WTC11 (cell line): ENCODE data around the gene OPRM1. TPM values are rescaled to one million over a fixed set of nuclear protein-coding genes. Genes with fewer than 3 reads are reported as not detected.

ENCODE experiments used
- ATAC-seq: fragments of 200-7000 bp; cut with Tn5 transposase; 2 replicates; pipeline ENCODE4 v1.10.0; 2021; ENCODE audit warnings: mild to moderate bottlenecking, moderate library complexity
- CTCF ChIA-PET: fragments of 300-600 bp; sonication (Branson Sonifier 250); formaldehyde crosslinking; loops from one replicate; lab custom pipeline; 2021; ENCODE audit warnings: antibody characterized with exemption; lab: Charles Lee
- POLR2A ChIA-PET: fragments of 350-600 bp; sonication (Branson Sonifier 250); formaldehyde crosslinking; loops from one replicate; lab custom pipeline; 2021; ENCODE audit warnings: antibody characterized with exemption; lab: Charles Lee
- DNase-seq: peaks from one replicate; pipeline ENCODE4 v3.0.0; 2021; ENCODE audit warnings: low spot score
- H3K27ac Mint-ChIP-seq: 2 replicates; pipeline ENCODE4 v1.8.0; 2021; ENCODE audit warnings: mixed read lengths
- H3K27me3 Mint-ChIP-seq: 2 replicates; pipeline ENCODE4 v1.8.0; 2021; ENCODE audit warnings: low read depth, mild to moderate bottlenecking, moderate library complexity, mixed read lengths
- H3K36me3 Mint-ChIP-seq: 2 replicates; pipeline ENCODE4 v1.8.0; 2021; ENCODE audit warnings: mixed read lengths
- H3K4me1 Mint-ChIP-seq: 2 replicates; pipeline ENCODE4 v1.8.0; 2022; ENCODE audit warnings: mixed read lengths
- H3K4me3 Mint-ChIP-seq: 2 replicates; pipeline ENCODE4 v1.8.0; 2021; ENCODE audit warnings: mild to moderate bottlenecking, moderate library complexity, mixed read lengths
- H3K9me3 Mint-ChIP-seq: 2 replicates; pipeline ENCODE4 v1.8.0; 2021; ENCODE audit warnings: mixed read lengths
- CBFB ChIP-seq: sonication (generic); formaldehyde crosslinking; IDR thresholded peaks from 2 replicates; pipeline ENCODE4 v1.8.1; 2022; ENCODE audit warnings: mild to moderate bottlenecking, low read depth, missing genetic modification reagents
- EMX1 ChIP-seq: fragments of 250-450 bp; sonication (Bioruptor Pico); IDR thresholded peaks from 2 replicates; pipeline ENCODE4 v1.8.0; 2021; ENCODE audit warnings: mild to moderate bottlenecking
- ESRRA ChIP-seq: sonication (generic); formaldehyde crosslinking; IDR thresholded peaks from 2 replicates; pipeline ENCODE4 v1.8.1; 2022; ENCODE audit warnings: mild to moderate bottlenecking, missing genetic modification reagents, borderline replicate concordance
- ETV6 ChIP-seq: sonication (generic); formaldehyde crosslinking; IDR thresholded peaks from 2 replicates; pipeline ENCODE4 v1.8.1; 2022; ENCODE audit warnings: mild to moderate bottlenecking, missing genetic modification reagents
- GRHL2 ChIP-seq: fragments of 250-450 bp; sonication (Bioruptor Pico); IDR thresholded peaks from 2 replicates; pipeline ENCODE4 v1.8.0; 2022; ENCODE audit warnings: mild to moderate bottlenecking, moderate library complexity; ENCODE audit not compliant: insufficient replicate concordance, severe bottlenecking
- IRF2 ChIP-seq: sonication (generic); formaldehyde crosslinking; IDR thresholded peaks from 2 replicates; pipeline ENCODE4 v1.8.0; 2022; ENCODE audit warnings: low read depth, missing genetic modification reagents, borderline replicate concordance
- JAZF1 ChIP-seq: fragments of 250-450 bp; sonication (Bioruptor Pico); IDR thresholded peaks from 2 replicates; pipeline ENCODE4 v1.9.0; 2021; ENCODE audit warnings: moderate library complexity, mild to moderate bottlenecking, inconsistent platforms
- NR2C2 ChIP-seq: sonication (generic); formaldehyde crosslinking; IDR thresholded peaks from 2 replicates; pipeline ENCODE4 v1.8.0; 2022; ENCODE audit warnings: mild to moderate bottlenecking, missing genetic modification reagents
- NR3C1 ChIP-seq: sonication (generic); formaldehyde crosslinking; conservative IDR thresholded peaks from 2 replicates; pipeline ENCODE4 v1.8.1; 2023; ENCODE audit warnings: low read depth, mild to moderate bottlenecking, missing genetic modification reagents
- RELA ChIP-seq: sonication (generic); formaldehyde crosslinking; IDR thresholded peaks from 2 replicates; pipeline ENCODE4 v1.8.1; 2022; ENCODE audit warnings: missing genetic modification reagents, mild to moderate bottlenecking, borderline replicate concordance
- RORB ChIP-seq: fragments of 250-450 bp; sonication (Bioruptor Pico); IDR thresholded peaks from 2 replicates; pipeline ENCODE4 v1.9.0; 2021; ENCODE audit warnings: mild to moderate bottlenecking
- SP1 ChIP-seq: sonication (generic); formaldehyde crosslinking; conservative IDR thresholded peaks from 2 replicates; pipeline ENCODE4 v1.8.1; 2022; ENCODE audit warnings: missing genetic modification reagents
- TP53 ChIP-seq: sonication (generic); formaldehyde crosslinking; IDR thresholded peaks from 2 replicates; pipeline ENCODE4 v1.8.1; 2023; ENCODE audit warnings: mild to moderate bottlenecking, missing genetic modification reagents
- ZNF219 ChIP-seq: sonication (generic); formaldehyde crosslinking; IDR thresholded peaks from 2 replicates; pipeline ENCODE4 v1.8.0; 2023; ENCODE audit warnings: missing genetic modification reagents, mild to moderate bottlenecking, borderline replicate concordance
- ZNF263 ChIP-seq: sonication (generic); formaldehyde crosslinking; IDR thresholded peaks from 2 replicates; pipeline ENCODE4 v1.8.1; 2022; ENCODE audit warnings: low read depth, mild to moderate bottlenecking, moderate library complexity, missing genetic modification reagents
- total RNA-seq: library from RNA; stranded (reverse); gene quantifications from 3 replicates; pipeline ENCODE4 v1.2.3, GENCODE V29; 2021
- TF ChIP-seq, protein P1 (sequence below): sonication (generic); formaldehyde crosslinking; IDR thresholded peaks from 2 replicates; pipeline ENCODE4 v1.8.0; 2023; ENCODE audit warnings: missing genetic modification reagents, mild to moderate bottlenecking, borderline replicate concordance
- TF ChIP-seq, protein P2 (sequence below): fragments of 250-450 bp; sonication (Bioruptor Pico); IDR thresholded peaks from 2 replicates; pipeline ENCODE4 v1.8.0; 2021; ENCODE audit warnings: mild to moderate bottlenecking
- TF ChIP-seq, protein P3 (sequence below): sonication (generic); formaldehyde crosslinking; IDR thresholded peaks from 2 replicates; pipeline ENCODE4 v1.8.1; 2022; ENCODE audit warnings: missing genetic modification reagents, borderline replicate concordance
- TF ChIP-seq, protein P4 (sequence below): fragments of 250-450 bp; sonication (Bioruptor Pico); IDR thresholded peaks from 2 replicates; pipeline ENCODE4 v2.1.2; 2022; ENCODE audit warnings: mild to moderate bottlenecking, moderate library complexity
- TF ChIP-seq, protein P5 (sequence below): fragments of 250-450 bp; sonication (Bioruptor Pico); IDR thresholded peaks from 2 replicates; pipeline ENCODE4 v1.9.0; 2021; ENCODE audit warnings: mild to moderate bottlenecking
- TF ChIP-seq, protein P6 (sequence below): sonication (generic); formaldehyde crosslinking; IDR thresholded peaks from 2 replicates; pipeline ENCODE4 v1.8.1; 2022; ENCODE audit warnings: mild to moderate bottlenecking, missing genetic modification reagents, moderate library complexity, borderline replicate concordance

Gene OPRM1
- total RNA-seq, 1 experiment from 2014 or later: not detected

DNA sequence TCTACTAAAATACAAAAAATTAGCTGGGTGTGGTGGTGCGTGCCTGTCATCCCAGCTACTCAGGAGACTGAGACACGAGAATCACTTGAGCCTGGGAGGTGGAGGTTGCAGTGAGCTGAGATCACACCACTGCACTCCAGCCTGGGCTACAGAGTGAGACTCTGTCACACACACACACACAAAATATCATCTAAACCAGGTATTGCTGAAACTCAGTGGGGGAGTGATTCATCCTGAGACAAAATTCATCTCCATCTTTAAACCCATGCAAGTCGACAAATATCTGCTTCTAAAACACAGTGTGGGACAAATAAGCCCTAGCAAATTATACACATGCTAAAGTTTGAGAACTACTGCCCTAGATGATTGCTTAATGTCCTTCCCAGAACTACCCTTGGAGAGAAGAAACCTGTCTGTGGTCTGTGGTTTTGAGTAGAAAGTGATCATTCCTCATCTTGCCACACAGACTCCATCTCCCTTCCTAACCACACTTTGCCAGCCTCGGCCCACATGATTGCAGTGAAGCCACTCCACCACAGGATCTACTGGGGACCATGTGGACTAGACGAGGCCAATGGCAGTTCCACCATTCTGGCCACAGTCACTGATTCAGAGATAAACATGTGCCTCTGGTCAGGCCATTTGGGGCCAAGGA is 130.3 kb downstream of the OPRM1 start (continued):
- TF ChIP-seq, protein P1, sequence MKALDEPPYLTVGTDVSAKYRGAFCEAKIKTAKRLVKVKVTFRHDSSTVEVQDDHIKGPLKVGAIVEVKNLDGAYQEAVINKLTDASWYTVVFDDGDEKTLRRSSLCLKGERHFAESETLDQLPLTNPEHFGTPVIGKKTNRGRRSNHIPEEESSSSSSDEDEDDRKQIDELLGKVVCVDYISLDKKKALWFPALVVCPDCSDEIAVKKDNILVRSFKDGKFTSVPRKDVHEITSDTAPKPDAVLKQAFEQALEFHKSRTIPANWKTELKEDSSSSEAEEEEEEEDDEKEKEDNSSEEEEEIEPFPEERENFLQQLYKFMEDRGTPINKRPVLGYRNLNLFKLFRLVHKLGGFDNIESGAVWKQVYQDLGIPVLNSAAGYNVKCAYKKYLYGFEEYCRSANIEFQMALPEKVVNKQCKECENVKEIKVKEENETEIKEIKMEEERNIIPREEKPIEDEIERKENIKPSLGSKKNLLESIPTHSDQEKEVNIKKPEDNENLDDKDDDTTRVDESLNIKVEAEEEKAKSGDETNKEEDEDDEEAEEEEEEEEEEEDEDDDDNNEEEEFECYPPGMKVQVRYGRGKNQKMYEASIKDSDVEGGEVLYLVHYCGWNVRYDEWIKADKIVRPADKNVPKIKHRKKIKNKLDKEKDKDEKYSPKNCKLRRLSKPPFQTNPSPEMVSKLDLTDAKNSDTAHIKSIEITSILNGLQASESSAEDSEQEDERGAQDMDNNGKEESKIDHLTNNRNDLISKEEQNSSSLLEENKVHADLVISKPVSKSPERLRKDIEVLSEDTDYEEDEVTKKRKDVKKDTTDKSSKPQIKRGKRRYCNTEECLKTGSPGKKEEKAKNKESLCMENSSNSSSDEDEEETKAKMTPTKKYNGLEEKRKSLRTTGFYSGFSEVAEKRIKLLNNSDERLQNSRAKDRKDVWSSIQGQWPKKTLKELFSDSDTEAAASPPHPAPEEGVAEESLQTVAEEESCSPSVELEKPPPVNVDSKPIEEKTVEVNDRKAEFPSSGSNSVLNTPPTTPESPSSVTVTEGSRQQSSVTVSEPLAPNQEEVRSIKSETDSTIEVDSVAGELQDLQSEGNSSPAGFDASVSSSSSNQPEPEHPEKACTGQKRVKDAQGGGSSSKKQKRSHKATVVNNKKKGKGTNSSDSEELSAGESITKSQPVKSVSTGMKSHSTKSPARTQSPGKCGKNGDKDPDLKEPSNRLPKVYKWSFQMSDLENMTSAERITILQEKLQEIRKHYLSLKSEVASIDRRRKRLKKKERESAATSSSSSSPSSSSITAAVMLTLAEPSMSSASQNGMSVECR (CRISPR knock-in tag): no peak
- TF ChIP-seq RORB (CRISPR knock-in tag) (no peak), IRF2 (CRISPR knock-in tag) (no peak), CBFB (CRISPR knock-in tag) (no peak), ESRRA (CRISPR knock-in tag) (no peak)
- TF ChIP-seq, protein P2, sequence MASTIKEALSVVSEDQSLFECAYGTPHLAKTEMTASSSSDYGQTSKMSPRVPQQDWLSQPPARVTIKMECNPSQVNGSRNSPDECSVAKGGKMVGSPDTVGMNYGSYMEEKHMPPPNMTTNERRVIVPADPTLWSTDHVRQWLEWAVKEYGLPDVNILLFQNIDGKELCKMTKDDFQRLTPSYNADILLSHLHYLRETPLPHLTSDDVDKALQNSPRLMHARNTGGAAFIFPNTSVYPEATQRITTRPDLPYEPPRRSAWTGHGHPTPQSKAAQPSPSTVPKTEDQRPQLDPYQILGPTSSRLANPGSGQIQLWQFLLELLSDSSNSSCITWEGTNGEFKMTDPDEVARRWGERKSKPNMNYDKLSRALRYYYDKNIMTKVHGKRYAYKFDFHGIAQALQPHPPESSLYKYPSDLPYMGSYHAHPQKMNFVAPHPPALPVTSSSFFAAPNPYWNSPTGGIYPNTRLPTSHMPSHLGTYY (CRISPR knock-in tag): no peak
- TF ChIP-seq, protein P3, sequence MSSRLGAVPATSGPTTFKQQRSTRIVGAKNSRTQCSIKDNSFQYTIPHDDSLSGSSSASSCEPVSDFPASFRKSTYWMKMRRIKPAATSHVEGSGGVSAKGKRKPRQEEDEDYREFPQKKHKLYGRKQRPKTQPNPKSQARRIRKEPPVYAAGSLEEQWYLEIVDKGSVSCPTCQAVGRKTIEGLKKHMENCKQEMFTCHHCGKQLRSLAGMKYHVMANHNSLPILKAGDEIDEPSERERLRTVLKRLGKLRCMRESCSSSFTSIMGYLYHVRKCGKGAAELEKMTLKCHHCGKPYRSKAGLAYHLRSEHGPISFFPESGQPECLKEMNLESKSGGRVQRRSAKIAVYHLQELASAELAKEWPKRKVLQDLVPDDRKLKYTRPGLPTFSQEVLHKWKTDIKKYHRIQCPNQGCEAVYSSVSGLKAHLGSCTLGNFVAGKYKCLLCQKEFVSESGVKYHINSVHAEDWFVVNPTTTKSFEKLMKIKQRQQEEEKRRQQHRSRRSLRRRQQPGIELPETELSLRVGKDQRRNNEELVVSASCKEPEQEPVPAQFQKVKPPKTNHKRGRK (CRISPR knock-in tag): no peak

DNA sequence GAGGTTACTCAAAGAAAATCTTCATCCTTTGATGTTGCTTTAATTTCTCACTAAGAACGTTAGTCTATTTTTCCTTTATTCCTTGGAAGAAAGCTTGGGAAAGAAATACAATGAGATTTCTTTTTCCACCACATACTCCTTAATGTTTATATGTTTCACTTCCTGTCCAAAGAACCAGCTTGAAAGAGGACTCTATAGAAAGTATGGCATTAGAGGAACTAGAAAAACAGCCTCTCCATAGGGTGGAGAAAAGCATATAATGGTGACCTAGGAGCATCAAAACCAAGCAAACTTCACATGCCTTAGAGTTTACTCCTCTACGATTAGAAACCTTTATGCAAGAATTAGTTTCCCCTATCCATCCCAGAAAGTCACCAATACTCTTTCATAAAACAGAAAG is 131.1 kb downstream of the OPRM1 start:
- POLR2A ChIA-PET: no interaction called here
- Mint-ChIP-seq H3K4me3 (no peak overlapping the region), H3K36me3 (peaks cover 26% of the 10 kb centered on the region), H3K27me3 (no peaks in the 10 kb centered on the region; the same call in 1 of the 2 replicates), H3K27ac (no peak overlapping the region), H3K9me3 (peaks cover 60% of the 10 kb centered on the region), H3K4me1 (peaks cover 4% of the 10 kb centered on the region)
- ATAC-seq (no peak), DNase-seq (no peak)
- CTCF ChIA-PET: interaction anchor here (1.1 kb wide), 1 partner anchor 10 kb away, joined by 3 read pairs; no protein-coding TSS in a partner anchor
- TF ChIP-seq, protein P4, sequence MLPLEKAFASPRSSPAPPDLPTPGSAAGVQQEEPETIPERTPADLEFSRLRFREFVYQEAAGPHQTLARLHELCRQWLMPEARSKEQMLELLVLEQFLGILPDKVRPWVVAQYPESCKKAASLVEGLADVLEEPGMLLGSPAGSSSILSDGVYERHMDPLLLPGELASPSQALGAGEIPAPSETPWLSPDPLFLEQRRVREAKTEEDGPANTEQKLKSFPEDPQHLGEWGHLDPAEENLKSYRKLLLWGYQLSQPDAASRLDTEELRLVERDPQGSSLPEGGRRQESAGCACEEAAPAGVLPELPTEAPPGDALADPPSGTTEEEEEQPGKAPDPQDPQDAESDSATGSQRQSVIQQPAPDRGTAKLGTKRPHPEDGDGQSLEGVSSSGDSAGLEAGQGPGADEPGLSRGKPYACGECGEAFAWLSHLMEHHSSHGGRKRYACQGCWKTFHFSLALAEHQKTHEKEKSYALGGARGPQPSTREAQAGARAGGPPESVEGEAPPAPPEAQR (CRISPR knock-in tag): no peak
- TF ChIP-seq TP53: no peak
- no peak for TF ChIP-seq GRHL2 (CRISPR knock-in tag)
- no peak for TF ChIP-seq ETV6 (CRISPR knock-in tag)
- no peak for TF ChIP-seq JAZF1 (CRISPR knock-in tag)
- TF ChIP-seq, protein P5, sequence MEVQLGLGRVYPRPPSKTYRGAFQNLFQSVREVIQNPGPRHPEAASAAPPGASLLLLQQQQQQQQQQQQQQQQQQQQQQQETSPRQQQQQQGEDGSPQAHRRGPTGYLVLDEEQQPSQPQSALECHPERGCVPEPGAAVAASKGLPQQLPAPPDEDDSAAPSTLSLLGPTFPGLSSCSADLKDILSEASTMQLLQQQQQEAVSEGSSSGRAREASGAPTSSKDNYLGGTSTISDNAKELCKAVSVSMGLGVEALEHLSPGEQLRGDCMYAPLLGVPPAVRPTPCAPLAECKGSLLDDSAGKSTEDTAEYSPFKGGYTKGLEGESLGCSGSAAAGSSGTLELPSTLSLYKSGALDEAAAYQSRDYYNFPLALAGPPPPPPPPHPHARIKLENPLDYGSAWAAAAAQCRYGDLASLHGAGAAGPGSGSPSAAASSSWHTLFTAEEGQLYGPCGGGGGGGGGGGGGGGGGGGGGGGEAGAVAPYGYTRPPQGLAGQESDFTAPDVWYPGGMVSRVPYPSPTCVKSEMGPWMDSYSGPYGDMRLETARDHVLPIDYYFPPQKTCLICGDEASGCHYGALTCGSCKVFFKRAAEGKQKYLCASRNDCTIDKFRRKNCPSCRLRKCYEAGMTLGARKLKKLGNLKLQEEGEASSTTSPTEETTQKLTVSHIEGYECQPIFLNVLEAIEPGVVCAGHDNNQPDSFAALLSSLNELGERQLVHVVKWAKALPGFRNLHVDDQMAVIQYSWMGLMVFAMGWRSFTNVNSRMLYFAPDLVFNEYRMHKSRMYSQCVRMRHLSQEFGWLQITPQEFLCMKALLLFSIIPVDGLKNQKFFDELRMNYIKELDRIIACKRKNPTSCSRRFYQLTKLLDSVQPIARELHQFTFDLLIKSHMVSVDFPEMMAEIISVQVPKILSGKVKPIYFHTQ (CRISPR knock-in tag): no peak
- TF ChIP-seq EMX1 (CRISPR knock-in tag): no peak
- no peak for TF ChIP-seq NR3C1 (CRISPR knock-in tag)
- TF ChIP-seq, protein P3 (CRISPR knock-in tag): no peak
- TF ChIP-seq NR2C2 (CRISPR knock-in tag): no peak
- TF ChIP-seq SP1 (CRISPR knock-in tag): no peak
- TF ChIP-seq, protein P6, sequence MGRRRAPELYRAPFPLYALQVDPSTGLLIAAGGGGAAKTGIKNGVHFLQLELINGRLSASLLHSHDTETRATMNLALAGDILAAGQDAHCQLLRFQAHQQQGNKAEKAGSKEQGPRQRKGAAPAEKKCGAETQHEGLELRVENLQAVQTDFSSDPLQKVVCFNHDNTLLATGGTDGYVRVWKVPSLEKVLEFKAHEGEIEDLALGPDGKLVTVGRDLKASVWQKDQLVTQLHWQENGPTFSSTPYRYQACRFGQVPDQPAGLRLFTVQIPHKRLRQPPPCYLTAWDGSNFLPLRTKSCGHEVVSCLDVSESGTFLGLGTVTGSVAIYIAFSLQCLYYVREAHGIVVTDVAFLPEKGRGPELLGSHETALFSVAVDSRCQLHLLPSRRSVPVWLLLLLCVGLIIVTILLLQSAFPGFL (CRISPR knock-in tag): no peak
- no peak for TF ChIP-seq ZNF263
- TF ChIP-seq ZNF219 (CRISPR knock-in tag): no peak
- no peak for TF ChIP-seq RELA
